Hematopoietic multipotent progenitor cell treated with erythropoietin and hydrocortisone succinate and interleukin-3 and kit ligand, for 8 days (in vitro differentiated cells): ENCODE measurements around the gene ALDH8A1.
"Not testable (repeated sequence)": the region's sequence is repeated elsewhere in the genome, so short reads cannot be mapped to it uniquely, and the experiment has no call there.

ENCODE experiments used
- DNase-seq: peaks from one replicate; pipeline ENCODE4 v3.0.0-alpha.2; 2015

Gene ALDH8A1

GRCh38 chr6:134908906-134909516 is 40.9 kb downstream of the ALDH8A1 start:
- DNase-seq = no peak

GRCh38 chr6:134904731-134905130 is 45.2 kb downstream of the ALDH8A1 start:
- DNase-seq = not testable (repeated sequence)

DNA sequence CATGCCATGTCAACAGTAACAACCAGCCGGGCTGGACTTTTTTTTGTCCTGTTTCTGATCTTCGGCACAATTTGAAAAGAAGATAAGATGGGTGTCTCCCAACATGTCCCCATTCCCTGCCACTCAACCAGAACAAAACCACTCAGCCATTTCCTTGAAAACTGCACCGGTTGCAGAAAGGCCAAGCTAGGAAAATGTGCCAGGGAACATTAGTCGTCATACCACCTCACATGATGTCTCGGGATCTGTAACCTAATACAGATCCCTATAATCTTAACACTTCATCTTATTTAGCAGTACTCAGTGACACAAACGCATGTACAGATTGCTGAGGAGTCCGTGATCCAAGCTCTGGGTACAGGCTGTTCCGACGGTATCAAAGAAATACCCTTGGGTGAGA is 46.5 kb downstream of the ALDH8A1 start:
- DNase-seq = no peak

- no peak for DNase-seq
These were observed 47.0 kb downstream of the ALDH8A1 start for GRCh38 chr6:134902936-134903335.

GRCh38 chr6:134902074-134902861 is 47.6 kb downstream of the ALDH8A1 start:
- no peak for DNase-seq

GRCh38 chr6:134898575-134898974 is 51.3 kb downstream of the ALDH8A1 start:
- no peak for DNase-seq

DNA sequence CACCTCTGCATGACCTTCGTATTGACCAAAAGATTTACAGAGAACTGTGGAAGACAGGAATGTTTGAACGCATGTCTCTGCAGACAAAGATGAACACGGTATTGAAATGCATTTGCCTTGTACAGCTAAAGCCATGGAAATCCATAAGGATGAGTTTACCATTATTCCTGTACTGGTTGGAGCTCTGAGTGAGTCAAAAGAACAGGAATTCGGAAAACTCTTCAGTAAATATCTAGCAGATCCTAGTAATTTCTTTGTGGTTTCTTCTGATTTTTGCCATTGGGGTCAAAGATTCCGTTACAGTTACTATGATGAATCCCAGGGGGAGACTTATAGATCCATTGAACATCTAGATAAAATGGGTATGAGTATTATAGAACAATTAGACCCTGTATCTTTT is 51.7 kb downstream of the ALDH8A1 start:
- DNase-seq = not testable (repeated sequence)

- no peak for DNase-seq
These were observed 53.0 kb downstream of the ALDH8A1 start for GRCh38 chr6:134896910-134897309.

GRCh38 chr6:134894800-134895199 is 55.1 kb downstream of the ALDH8A1 start:
- DNase-seq = no peak

DNA sequence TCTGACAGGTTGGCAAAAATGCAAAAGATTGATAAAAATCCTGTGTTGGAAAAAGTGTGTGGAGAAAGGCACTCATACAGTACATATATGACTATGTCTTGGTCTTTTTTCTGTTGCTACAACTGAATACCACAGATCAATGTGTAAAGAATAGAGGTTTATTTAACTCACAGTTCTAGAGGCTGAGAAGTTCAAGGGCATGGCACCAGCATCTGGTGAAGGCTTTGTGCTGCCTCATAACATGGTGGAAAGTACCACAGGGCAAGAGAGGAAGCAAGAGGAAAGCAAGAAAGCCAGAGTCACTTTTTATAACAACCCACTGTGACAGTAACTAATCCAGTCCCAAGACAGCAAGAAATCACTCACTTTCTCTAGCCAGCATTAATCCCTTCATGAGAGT is 57.5 kb downstream of the ALDH8A1 start:
- DNase-seq = no peak

GRCh38 chr6:134891633-134892032 is 58.3 kb downstream of the ALDH8A1 start:
- no peak for DNase-seq

DNA sequence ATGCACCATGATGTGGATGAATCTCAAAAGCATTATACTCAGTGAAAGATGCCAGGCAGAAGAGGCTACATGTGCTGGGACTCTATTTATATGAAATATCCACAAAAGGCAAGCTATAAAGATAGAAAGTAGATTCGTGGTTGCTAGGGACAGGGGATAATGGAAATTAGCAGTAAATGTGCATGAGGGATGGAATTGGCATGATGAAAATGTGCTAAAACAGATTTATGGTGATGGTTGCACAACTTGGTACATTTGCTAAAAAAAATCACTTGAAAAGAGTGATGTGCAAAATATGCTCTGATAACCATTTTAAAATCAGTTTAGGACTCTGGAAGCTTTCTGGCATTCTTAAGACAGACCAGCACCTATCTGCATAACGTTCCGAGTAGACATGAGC is 61.6 kb downstream of the ALDH8A1 start:
- no peak for DNase-seq

DNA sequence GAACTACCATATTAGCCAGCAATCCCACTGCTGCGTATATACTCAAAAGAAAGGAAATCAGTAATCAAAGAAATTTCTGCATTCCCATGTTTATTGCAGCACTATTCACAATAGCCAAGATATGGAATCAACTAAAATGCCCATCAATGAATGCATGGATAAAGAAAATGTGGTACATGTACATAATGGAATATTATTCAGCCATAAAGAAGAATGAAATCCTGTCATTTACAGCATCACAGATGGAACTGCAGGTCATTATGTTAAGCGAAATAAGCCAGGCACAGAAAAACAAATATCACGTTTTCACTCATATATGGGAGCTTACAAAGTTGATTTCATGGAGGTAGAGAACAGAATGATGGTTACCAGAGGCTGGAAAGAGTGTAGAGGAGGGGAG is 65.1 kb downstream of the ALDH8A1 start:
- DNase-seq = no peak

DNA sequence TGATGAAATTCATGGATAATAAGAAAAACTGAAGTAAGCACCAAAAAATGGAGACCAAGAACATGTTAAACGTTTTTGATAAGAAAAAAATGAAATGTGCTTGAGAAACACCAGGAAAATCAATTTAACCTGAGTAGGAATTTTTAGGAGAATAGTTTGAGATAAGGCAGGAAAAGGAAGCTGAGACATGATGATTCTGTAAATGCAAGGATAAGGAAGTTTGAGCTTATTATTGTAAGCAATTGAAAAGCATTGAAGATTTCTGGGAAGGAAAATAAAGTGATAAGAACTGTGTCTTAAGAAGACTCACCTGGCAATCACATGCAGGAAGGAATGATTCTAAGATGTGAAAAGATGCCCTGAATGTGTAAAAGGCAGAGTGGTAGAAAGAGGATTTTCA is 66.6 kb downstream of the ALDH8A1 start:
- no peak for DNase-seq

DNA sequence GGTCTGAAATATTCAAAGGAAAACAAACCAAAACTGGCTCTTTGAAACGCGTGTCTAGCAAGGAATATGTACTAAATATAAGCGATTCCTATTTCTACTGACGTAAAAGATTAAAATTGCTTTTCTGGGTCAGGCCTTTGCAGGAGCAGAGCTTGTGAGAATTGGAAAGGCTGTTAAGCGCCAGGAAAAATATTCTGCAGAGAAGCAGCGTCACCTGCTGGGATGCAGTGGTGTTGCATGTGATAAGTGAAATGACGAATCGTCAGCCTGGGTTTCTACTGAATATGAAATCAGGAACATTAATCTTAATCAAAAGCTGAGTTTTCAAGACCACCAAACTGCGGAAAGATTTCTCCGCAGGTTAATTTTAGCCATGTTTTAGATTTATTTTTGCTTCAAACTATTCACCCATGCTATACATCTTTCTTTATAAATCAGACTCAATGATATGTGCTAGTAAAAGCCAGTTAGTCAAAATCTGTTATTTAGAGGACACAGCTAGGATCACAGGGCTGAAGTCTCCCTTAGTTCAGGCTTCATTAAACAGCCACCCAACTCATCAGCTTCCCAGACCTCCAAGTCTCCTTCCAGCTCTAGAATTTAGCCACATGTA is 67.4 kb downstream of the ALDH8A1 start:
- peak; percentile 67 for DNase-seq

GRCh38 chr6:134880487-134881190 is 69.3 kb downstream of the ALDH8A1 start:
- DNase-seq = no peak

GRCh38 chr6:134878136-134878535 is 71.8 kb downstream of the ALDH8A1 start:
- DNase-seq = no peak

- DNase-seq = peak; percentile 9
These were observed 74.5 kb downstream of the ALDH8A1 start for GRCh38 chr6:134875367-134875766.

DNA sequence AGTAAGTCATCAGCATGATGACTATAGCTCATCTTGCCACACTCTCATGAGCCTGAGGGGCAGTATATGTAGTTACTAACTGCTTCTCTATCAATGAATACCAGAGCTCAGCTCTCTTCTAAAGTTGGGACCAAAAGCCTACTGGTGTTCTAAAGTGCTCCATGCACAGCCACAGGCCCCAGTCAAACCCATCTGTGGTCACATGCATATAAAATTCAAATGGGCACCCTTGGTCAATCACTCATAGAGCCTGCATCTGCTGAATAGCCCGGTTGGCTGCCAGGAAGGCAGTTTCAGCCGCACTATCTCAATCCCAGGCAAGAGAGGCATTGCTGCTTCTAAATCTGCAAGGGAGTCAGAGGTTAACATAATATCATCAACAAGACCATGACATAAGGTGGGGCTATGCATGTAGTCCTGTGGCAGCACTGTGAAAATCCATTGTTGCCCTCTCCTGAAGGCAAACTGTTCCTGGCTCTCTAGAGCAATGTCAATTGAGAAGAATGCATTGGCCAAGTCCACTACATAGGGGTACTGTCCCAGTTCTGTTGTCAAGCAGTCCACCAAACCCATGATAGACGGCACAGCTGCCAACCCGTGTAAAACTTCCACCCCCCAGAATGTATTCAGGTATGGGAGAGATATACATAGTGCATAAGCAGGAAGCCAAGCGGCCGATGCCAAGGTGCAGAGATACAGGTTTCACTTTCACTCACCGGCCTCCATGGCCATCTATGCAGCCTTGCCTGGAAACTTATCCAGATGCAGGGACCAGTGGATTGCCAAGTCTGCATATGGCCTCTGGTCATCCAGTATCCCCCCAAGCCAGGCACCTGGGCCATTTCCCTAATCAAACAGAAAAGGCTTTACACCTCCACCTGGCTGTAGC is 76.2 kb downstream of the ALDH8A1 start:
- DNase-seq = no peak

GRCh38 chr6:134870677-134871498 is 79.0 kb downstream of the ALDH8A1 start:
- no peak for DNase-seq

DNA sequence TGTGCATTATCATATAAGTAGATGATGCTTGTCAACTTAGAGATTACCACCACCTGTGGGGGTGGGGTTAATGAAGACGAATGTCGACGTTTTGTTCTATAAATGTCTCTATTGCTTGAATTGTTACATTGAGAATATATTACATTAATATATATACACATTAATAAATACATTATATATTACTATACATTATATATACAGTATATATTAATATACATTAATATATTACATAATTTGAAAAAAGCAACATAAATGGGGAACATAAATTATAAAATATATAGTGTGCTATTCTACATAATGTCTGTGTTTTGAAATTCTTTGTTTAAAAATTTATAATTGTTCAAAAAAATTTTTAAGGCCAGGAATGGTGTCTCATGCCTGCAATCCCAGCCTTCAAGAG is 81.1 kb downstream of the ALDH8A1 start:
- DNase-seq = no peak
